Activated CD8-positive, alpha-beta memory T cell treated with anti-CD3 and anti-CD28 coated beads for 48 hours (primary cell): Measurements from ENCODE around the gene LRPAP1.
"Not testable (repeated sequence)": the region's sequence is repeated elsewhere in the genome, so short reads cannot be mapped to it uniquely, and the experiment has no call there.

ENCODE experiments used
- DNase-seq, 3 experiments: peaks; one replicate each; pipeline ENCODE4 v3.0.0-alpha.2; 2020; ENCODE audit warnings: low read depth in 2 of 3, low spot score in 2 of 3

LRPAP1 gene

GRCh38 chr4:3519468-3520264, 12.6 kb downstream of the LRPAP1 start:
- DNase-seq: no peak

- no peak for DNase-seq
Measured at GRCh38 chr4:3518941-3519340, 13.3 kb downstream of the LRPAP1 start.

GRCh38 chr4:3518511-3518880, 13.7 kb downstream of the LRPAP1 start:
- no peak for DNase-seq

GRCh38 chr4:3517731-3518510, 14.3 kb downstream of the LRPAP1 start:
- no peak for DNase-seq

GRCh38 chr4:3516836-3517730, 15.1 kb downstream of the LRPAP1 start:
- no peak for DNase-seq

- DNase-seq: no peak
Measured at GRCh38 chr4:3516061-3516835, 16.0 kb downstream of the LRPAP1 start.

- DNase-seq: no peak
Measured at GRCh38 chr4:3515646-3516045, 16.6 kb downstream of the LRPAP1 start.

GRCh38 chr4:3514806-3515501, 17.3 kb downstream of the LRPAP1 start:
- no peak for DNase-seq

- DNase-seq: no peak
Measured at GRCh38 chr4:3514221-3514780, 17.9 kb downstream of the LRPAP1 start.

GRCh38 chr4:3513807-3514206, 18.4 kb downstream of the LRPAP1 start:
- no peak for DNase-seq

- DNase-seq: no peak
Measured at GRCh38 chr4:3512719-3513118, 19.5 kb downstream of the LRPAP1 start.

GRCh38 chr4:3512279-3512678, 19.9 kb downstream of the LRPAP1 start:
- no peak for DNase-seq

GRCh38 chr4:3511601-3512000, 20.6 kb downstream of the LRPAP1 start:
- not testable (repeated sequence) for DNase-seq

GRCh38 chr4:3511187-3511586, 21.0 kb downstream of the LRPAP1 start:
- DNase-seq: no peak

- no peak for DNase-seq
Measured at GRCh38 chr4:3510481-3510880, 21.7 kb downstream of the LRPAP1 start.

GRCh38 chr4:3508542-3508941, 23.7 kb downstream of the LRPAP1 start:
- no peak for DNase-seq

GRCh38 chr4:3505231-3505630, 27.0 kb downstream of the LRPAP1 start:
- no peak for DNase-seq

- DNase-seq: no peak
Measured at GRCh38 chr4:3502941-3503936, 29.0 kb downstream of the LRPAP1 start.
